Right lobe of liver (tissue), 6 donors: Measurements from ENCODE around the gene ZFHX2. TPM values are rescaled to one million over a fixed set of nuclear protein-coding genes. Genes with fewer than 3 reads are reported as not detected.

Experiments used
- ATAC-seq, 4 donors: fragments of 200-7000 bp; cut with Tn5 transposase; one replicate each; pipeline ENCODE4 v1.9.1; 2020; ENCODE audit warnings: mild to moderate bottlenecking in 4 of 4, moderate library complexity in 4 of 4
- DNase-seq, 3 donors: peaks; one replicate each; pipeline ENCODE4 v3.0.0-alpha.2; 2020
- H3K27ac ChIP-seq, 3 donors: fragments of 200-600 bp; one replicate each; pipeline ENCODE4 v1.8.0; 2022
- H3K27me3 ChIP-seq, 2 donors: fragments of 200-600 bp; one replicate each; pipeline ENCODE4 v1.8.0; 2022
- H3K36me3 ChIP-seq, 4 donors: fragments of 200-600 bp; sonication (generic) in 1 of 4; one replicate each; pipeline versions ENCODE4 v1.5.1 to v1.8.0; 2017 to 2022; ENCODE audit warnings: control low read depth in 1 of 4
- H3K4me1 ChIP-seq, 4 donors: fragments of 200-600 bp; sonication (generic) in 1 of 4; one replicate each; pipeline versions ENCODE4 v1.5.1 to v1.8.0; 2017 to 2022; ENCODE audit warnings: control low read depth in 1 of 4
- H3K4me3 ChIP-seq, 3 donors: fragments of 200-600 bp; one replicate each; pipeline ENCODE4 v1.8.0; 2022
- H3K9me3 ChIP-seq, 4 donors: fragments of 200-600 bp; sonication (generic) in 1 of 4; one replicate each; pipeline versions ENCODE4 v1.5.1 to v1.8.0; 2017 to 2022; ENCODE audit warnings: control low read depth in 1 of 4
- CTCF ChIP-seq, 4 donors: fragments of 200-600 bp in 3 of 4; fragments of 450-650 bp in 1 of 4; IDR thresholded peaks; one replicate each; pipeline versions ENCODE4 v1.5.1 to v1.8.0; 2016 to 2022; ENCODE audit warnings: antibody characterized with exemption in 4 of 4, mild to moderate bottlenecking in 2 of 4
- POLR2A ChIP-seq: fragments of 450-650 bp; IDR thresholded peaks from one replicate; pipeline ENCODE4 v1.6.1; 2017; ENCODE audit warnings: antibody characterized with exemption, mild to moderate bottlenecking
- WGBS: methylation state at CpG from one replicate; pipeline ENCODE4 v1.1.6; 2018; ENCODE audit warnings: low coverage, low lambda C conversion rate; ENCODE audit not compliant: insufficient coverage; ENCODE audit errors: missing lambda C conversion rate; 5-methylcytosine and 5-hydroxymethylcytosine counted together
- intact Hi-C, 2 donors: fragments of 100-400 bp; cut with DNase I; formaldehyde crosslinking; loops; one replicate each; pipeline versions ENCODE4 v1.11.2 to v1.14.1; 2022
- total RNA-seq, 6 experiments: library from RNA; depleted of rRNA in 2 of 6; stranded (reverse); fragments of >200 nt in 2 of 6; fragmentation: NEBNext Ultra II Directional in 3 of 6; extraction: Animal tissue kit (Norgen Biotek cat#: 25700) in 3 of 6; gene quantifications; one replicate each; pipeline versions ENCODE4 v1.1.0 to v1.2.4, GENCODE V29; 2016 to 2023
- donor health status: DM: no; HTN: yes; CAD: no.
- donor health status: DM: no; HTN: no; CAD: no.
- donor health status: DM: no; HTN: no; CAD: no.
- donor health status: DM: no; HTN: yes; CAD: no.
- donor health status: DM: no; HTN: yes; CAD: no.

Gene ZFHX2
- total RNA-seq, 6 experiments from 2014 or later, result 0.33 to 0.83 (median 0.47) TPM

- intact Hi-C loops, result no loop called here
- Histone ChIP-seq H3K4me3 (peak overlapping the region; percentile 54 to 60 (median 60)), H3K4me1 (peaks cover 0 to 24% (median 4%) of the 10 kb centered on the region in 4 donors), H3K27ac (peak overlapping the region in 2 of 3 donors; percentile 39 to 58), H3K9me3 (no peaks in the 10 kb centered on the region), H3K36me3 (peaks cover 0 to 4% (median 0%) of the 10 kb centered on the region in 4 donors), H3K27me3 (no peaks in the 10 kb centered on the region)
- peak in 1 of 3 donors; percentile 73 for DNase-seq
- no peak for TF ChIP-seq POLR2A
- peak in 1 of 4 donors; percentile 7 for TF ChIP-seq CTCF (IDR thresholded peaks at IDR 0.05)
- 27% methylated on average over 2 of the region's 5 CpGs for WGBS
- peak; percentile 4 to 31 (median 12) for ATAC-seq
Measured at GRCh38 chr14:23566778-23567185, 15.2 kb upstream of the ZFHX2 start.

- H3K36me3 ChIP-seq, result peaks cover 0 to 5% (median 0%) of the 10 kb centered on the region in 4 donors
- TF ChIP-seq POLR2A (no peak), CTCF (IDR thresholded peaks at IDR 0.05) (no peak)
- H3K9me3 ChIP-seq, result no peaks in the 10 kb centered on the region
- no peak overlapping the region for H3K4me3 ChIP-seq
- ATAC-seq (no peak), DNase-seq (no peak)
- peaks cover 0 to 24% (median 4%) of the 10 kb centered on the region in 4 donors for H3K4me1 ChIP-seq
- 100% methylated on average over 1 of the region's 10 CpGs for WGBS
- intact Hi-C loops, result no loop called here
- no peaks in the 10 kb centered on the region for H3K27me3 ChIP-seq
- no peak overlapping the region for H3K27ac ChIP-seq
Measured at GRCh38 chr14:23566112-23566777, 14.7 kb upstream of the ZFHX2 start.

GRCh38 chr14:23565626-23566025 is 14.1 kb upstream of the ZFHX2 start:
- DNase-seq (no peak), ATAC-seq (no peak)
- Histone ChIP-seq H3K36me3 (peaks cover 0 to 7% (median 0%) of the 10 kb centered on the region in 4 donors), H3K9me3 (no peaks in the 10 kb centered on the region), H3K4me1 (peaks cover 0 to 24% (median 4%) of the 10 kb centered on the region in 4 donors), H3K27me3 (no peaks in the 10 kb centered on the region), H3K4me3 (no peak overlapping the region), H3K27ac (no peak overlapping the region)
- intact Hi-C loops, result no loop called here
- no peak for TF ChIP-seq POLR2A
- TF ChIP-seq CTCF (IDR thresholded peaks at IDR 0.05), result no peak
- 100% methylated on average over 1 of the region's 11 CpGs for WGBS

GRCh38 chr14:23564876-23565275 is 13.3 kb upstream of the ZFHX2 start:
- WGBS, result 82% methylated on average over 6 of the region's 7 CpGs
- H3K4me3 ChIP-seq, result no peak overlapping the region
- ATAC-seq (no peak), DNase-seq (no peak)
- intact Hi-C loops, result loop anchor here in 1 of 2 donors (5.0 kb wide), 1 partner anchor 88 kb away; no protein-coding TSS in a partner anchor
- no peaks in the 10 kb centered on the region for H3K9me3 ChIP-seq
- peaks cover 0 to 24% (median 4%) of the 10 kb centered on the region in 4 donors for H3K4me1 ChIP-seq
- no peak overlapping the region for H3K27ac ChIP-seq
- no peak for TF ChIP-seq POLR2A
- no peak for TF ChIP-seq CTCF (IDR thresholded peaks at IDR 0.05)
- H3K27me3 ChIP-seq, result no peaks in the 10 kb centered on the region
- H3K36me3 ChIP-seq, result peaks cover 0 to 13% (median 0%) of the 10 kb centered on the region in 4 donors
